WI38 (cell line): Measurements from ENCODE around the gene GRID1.

Experiments
- H3K4me3 ChIP-seq: 2 replicates; pipeline ENCODE4 v1.5.1; 2011; ENCODE audit warnings: low read depth, mild to moderate bottlenecking, control low read depth, low read length
- TF ChIP-seq, protein P1 (sequence below): IDR thresholded peaks from 2 replicates; pipeline ENCODE4 v1.5.1; 2012; ENCODE audit warnings: low read depth, mild to moderate bottlenecking, control low read depth, low read length

The GRID1 gene

DNA sequence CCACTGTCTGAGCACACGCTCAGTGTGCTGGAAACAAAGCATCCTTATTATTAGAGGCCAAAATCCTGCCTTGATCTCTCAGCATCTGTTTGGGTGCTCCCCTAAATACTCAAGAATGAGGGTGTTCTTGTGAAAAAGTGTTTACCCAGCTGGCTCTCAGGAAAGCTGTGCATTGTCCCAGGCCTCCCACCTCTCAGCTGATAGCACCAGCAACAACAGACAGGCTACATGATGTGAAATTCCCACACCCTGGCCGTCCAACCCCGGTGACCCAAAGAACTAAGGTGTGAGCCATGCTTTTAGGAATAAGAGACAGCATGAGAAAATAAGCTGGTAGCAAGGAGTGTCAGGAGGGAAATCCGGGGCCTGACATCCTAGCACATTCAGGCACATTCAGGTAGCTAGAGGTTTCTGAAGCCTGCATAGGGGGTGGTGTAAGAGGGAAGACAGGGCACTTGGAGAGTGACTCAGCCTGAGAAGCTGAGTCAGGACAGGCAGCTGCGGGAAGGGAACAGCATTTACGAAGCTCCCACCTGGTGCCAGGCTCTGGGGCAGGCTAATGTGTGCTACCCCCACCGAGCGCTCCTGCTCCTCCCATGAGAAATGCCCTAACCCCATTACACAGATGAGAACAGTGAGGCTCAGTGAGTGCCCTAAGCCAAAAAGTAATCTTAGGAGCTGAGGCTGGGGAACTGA, 205.6 kb downstream of the GRID1 start:
- TF ChIP-seq, protein P1, sequence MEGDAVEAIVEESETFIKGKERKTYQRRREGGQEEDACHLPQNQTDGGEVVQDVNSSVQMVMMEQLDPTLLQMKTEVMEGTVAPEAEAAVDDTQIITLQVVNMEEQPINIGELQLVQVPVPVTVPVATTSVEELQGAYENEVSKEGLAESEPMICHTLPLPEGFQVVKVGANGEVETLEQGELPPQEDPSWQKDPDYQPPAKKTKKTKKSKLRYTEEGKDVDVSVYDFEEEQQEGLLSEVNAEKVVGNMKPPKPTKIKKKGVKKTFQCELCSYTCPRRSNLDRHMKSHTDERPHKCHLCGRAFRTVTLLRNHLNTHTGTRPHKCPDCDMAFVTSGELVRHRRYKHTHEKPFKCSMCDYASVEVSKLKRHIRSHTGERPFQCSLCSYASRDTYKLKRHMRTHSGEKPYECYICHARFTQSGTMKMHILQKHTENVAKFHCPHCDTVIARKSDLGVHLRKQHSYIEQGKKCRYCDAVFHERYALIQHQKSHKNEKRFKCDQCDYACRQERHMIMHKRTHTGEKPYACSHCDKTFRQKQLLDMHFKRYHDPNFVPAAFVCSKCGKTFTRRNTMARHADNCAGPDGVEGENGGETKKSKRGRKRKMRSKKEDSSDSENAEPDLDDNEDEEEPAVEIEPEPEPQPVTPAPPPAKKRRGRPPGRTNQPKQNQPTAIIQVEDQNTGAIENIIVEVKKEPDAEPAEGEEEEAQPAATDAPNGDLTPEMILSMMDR, result no peak
- H3K4me3 ChIP-seq, result no peak overlapping the region

- TF ChIP-seq, protein P1, result no peak
- no peak overlapping the region for H3K4me3 ChIP-seq
Observed at GRCh38 chr10:86159797-86160196, 206.8 kb downstream of the GRID1 start.

- TF ChIP-seq, protein P1, result no peak
- H3K4me3 ChIP-seq, result no peak overlapping the region
Observed at GRCh38 chr10:86155054-86155921, 211.3 kb downstream of the GRID1 start.

GRCh38 chr10:86153751-86154150, 212.8 kb downstream of the GRID1 start:
- TF ChIP-seq, protein P1, result no peak
- H3K4me3 ChIP-seq, result no peak overlapping the region

DNA sequence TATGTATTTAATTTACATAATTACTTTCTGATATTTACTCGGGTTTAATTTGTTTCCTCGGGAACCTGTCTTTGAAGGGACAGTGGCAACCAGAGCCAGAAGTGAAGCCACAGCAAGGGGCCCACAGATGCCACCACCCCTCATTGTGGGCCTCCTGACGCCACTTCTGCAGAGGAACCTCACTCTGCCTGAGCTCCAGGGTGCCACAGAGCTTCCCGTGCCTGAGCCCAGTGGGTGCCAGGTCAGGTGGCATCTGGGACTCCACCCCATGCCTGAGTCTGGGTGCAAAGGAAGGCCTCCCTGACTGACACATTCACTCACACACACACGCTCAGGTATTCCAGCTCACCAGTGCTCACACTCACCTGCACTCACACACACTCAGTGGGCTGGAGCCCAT, 213.7 kb downstream of the GRID1 start:
- TF ChIP-seq, protein P1, result no peak

GRCh38 chr10:86152354-86152753, 214.2 kb downstream of the GRID1 start:
- TF ChIP-seq, protein P1, result no peak
- no peak overlapping the region for H3K4me3 ChIP-seq

More for the DNA sequence above, 213.7 kb downstream of the GRID1 start:
- no peak overlapping the region for H3K4me3 ChIP-seq

DNA sequence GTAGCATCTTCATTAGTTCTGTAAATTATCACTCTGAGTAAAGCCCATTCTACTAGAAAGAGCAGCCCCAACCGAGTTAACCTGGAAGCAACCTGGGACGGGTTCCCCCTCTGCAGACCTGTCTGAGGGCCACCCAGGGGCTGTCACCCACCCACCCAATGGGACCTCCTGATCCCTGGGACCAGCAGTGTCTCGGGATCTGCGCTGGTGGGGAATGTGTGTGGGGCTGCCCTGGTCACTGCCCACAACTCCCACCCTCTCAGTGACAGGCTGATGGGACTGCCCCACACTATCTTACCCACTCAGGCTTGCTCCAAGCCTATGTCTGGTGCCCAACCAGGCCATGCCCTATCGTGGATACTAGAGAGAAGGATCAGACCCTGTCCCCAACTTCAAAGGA, 215.0 kb downstream of the GRID1 start:
- TF ChIP-seq, protein P1, result no peak
- no peak overlapping the region for H3K4me3 ChIP-seq
